Esophagus squamous epithelium (tissue), 5 donors: ENCODE data around the gene CORO7. TPM values are rescaled to one million over a fixed set of nuclear protein-coding genes. Genes with fewer than 3 reads are reported as not detected.

Experiments used
- DNase-seq: peaks from one replicate; lab custom pipeline; 2025; lab: John Stamatoyannopoulos, UW
- H3K27ac ChIP-seq, 4 donors: fragments of 200-600 bp; sonication (generic); one replicate each; pipeline ENCODE4 v1.5.1; 2016 to 2019; ENCODE audit warnings: mild to moderate bottlenecking in 1 of 4
- H3K27me3 ChIP-seq, 4 donors: fragments of 200-600 bp; sonication (generic); 1 replicate in 3 of 4; 2 replicates in 1 of 4; pipeline versions ENCODE4 v1.5.1 to v1.6.0; 2017 to 2021; ENCODE audit warnings: antibody characterized with exemption in 1 of 4
- H3K36me3 ChIP-seq, 3 donors: fragments of 200-600 bp; sonication (generic); one replicate each; pipeline ENCODE4 v1.5.1; 2016 to 2019
- H3K4me1 ChIP-seq, 3 donors: fragments of 200-600 bp; sonication (generic); one replicate each; pipeline ENCODE4 v1.5.1; 2017 to 2019
- H3K4me3 ChIP-seq, 4 donors: fragments of 200-600 bp; sonication (generic); 1 replicate in 3 of 4; 2 replicates in 1 of 4; pipeline ENCODE4 v1.5.1; 2016 to 2019; ENCODE audit warnings: mild to moderate bottlenecking in 2 of 4, moderate library complexity in 1 of 4
- H3K9me3 ChIP-seq, 3 donors: fragments of 200-600 bp; sonication (generic); one replicate each; pipeline ENCODE4 v1.5.1; 2016 to 2019
- CTCF ChIP-seq, 6 experiments: fragments of 450-650 bp in 4 of 6; fragments of 200-600 bp in 2 of 6; sonication (generic) in 2 of 6; IDR thresholded peaks; one replicate each; pipeline ENCODE4 v1.5.1; 2016 to 2019; ENCODE audit warnings: antibody characterized with exemption in 6 of 6, mild to moderate bottlenecking in 4 of 6, moderate library complexity in 4 of 6
- POLR2A ChIP-seq, 4 donors: fragments of 450-650 bp; IDR thresholded peaks; one replicate each; pipeline ENCODE4 v1.6.1; 2017; ENCODE audit warnings: antibody characterized with exemption in 4 of 4, mild to moderate bottlenecking in 4 of 4, moderate library complexity in 3 of 4
- WGBS, 2 donors: methylation state at CpG; one replicate each; pipeline ENCODE4 v1.1.5; 2018; 5-methylcytosine and 5-hydroxymethylcytosine counted together
- intact Hi-C: fragments of 100-400 bp; cut with DNase I; formaldehyde crosslinking; loops from one replicate; pipeline ENCODE4 v1.15.0; 2022
- total RNA-seq, 4 donors: library from RNA; depleted of rRNA; stranded (reverse); fragments of >200 nt; gene quantifications; one replicate each; pipeline ENCODE4 v1.1.0, GENCODE V29; 2016
- donor health status: DM: yes; HTN: yes; CAD: no.

CORO7 gene
- total RNA-seq, 4 donors from 2014 or later: 15.8 to 25.9 (median 17.8) TPM

GRCh38 chr16:4342866-4343744 lies 73.3 kb downstream of the CORO7 start:
- DNase-seq: no peak
- no peaks in the 10 kb centered on the region for H3K9me3 ChIP-seq
- 79 to 91% methylated on average over 10 to 11 of the region's 21 CpGs for WGBS, 2 donors
- peaks cover 8 to 46% (median 10%) of the 10 kb centered on the region in 3 donors for H3K36me3 ChIP-seq
- intact Hi-C loops: no loop called here
- H3K27ac ChIP-seq: no peak overlapping the region
- peaks cover 6 to 53% (median 6%) of the 10 kb centered on the region in 3 donors for H3K4me1 ChIP-seq
- TF ChIP-seq POLR2A (IDR thresholded peaks at IDR 0.05): no peak
- TF ChIP-seq CTCF (IDR thresholded peaks at IDR 0.05): no peak
- H3K4me3 ChIP-seq: no peak overlapping the region
- H3K27me3 ChIP-seq: no peaks in the 10 kb centered on the region

GRCh38 chr16:4341250-4341649 lies 75.1 kb downstream of the CORO7 start:
- no peaks in the 10 kb centered on the region for H3K27me3 ChIP-seq
- peaks cover 0 to 36% (median 0%) of the 10 kb centered on the region in 3 donors for H3K4me1 ChIP-seq
- DNase-seq: no peak
- H3K27ac ChIP-seq: no peak overlapping the region
- TF ChIP-seq CTCF (IDR thresholded peaks at IDR 0.05): no peak
- no peak for TF ChIP-seq POLR2A (IDR thresholded peaks at IDR 0.05)
- H3K9me3 ChIP-seq: no peaks in the 10 kb centered on the region
- no peak overlapping the region for H3K4me3 ChIP-seq
- intact Hi-C loops: no loop called here
- 88 to 97% methylated on average over 6 to 11 of the region's 13 CpGs for WGBS, 2 donors
- H3K36me3 ChIP-seq: peaks cover 8 to 64% (median 10%) of the 10 kb centered on the region in 3 donors

GRCh38 chr16:4340443-4340842 lies 76.0 kb downstream of the CORO7 start:
- TF ChIP-seq CTCF (IDR thresholded peaks at IDR 0.05) (no peak), POLR2A (IDR thresholded peaks at IDR 0.05) (no peak)
- WGBS, 2 donors: 90 to 100% methylated on average over 1 of the region's 6 CpGs
- Histone ChIP-seq H3K9me3 (no peaks in the 10 kb centered on the region), H3K4me3 (no peak overlapping the region), H3K36me3 (peaks cover 8 to 70% (median 10%) of the 10 kb centered on the region in 3 donors), H3K27ac (no peak overlapping the region), H3K4me1 (peaks cover 0 to 28% (median 0%) of the 10 kb centered on the region in 3 donors), H3K27me3 (no peaks in the 10 kb centered on the region)
- intact Hi-C loops: no loop called here
- DNase-seq: no peak

GRCh38 chr16:4339909-4340308 lies 76.5 kb downstream of the CORO7 start:
- Histone ChIP-seq H3K36me3 (peaks cover 8 to 76% (median 10%) of the 10 kb centered on the region in 3 donors), H3K27ac (no peak overlapping the region), H3K4me3 (no peak overlapping the region), H3K9me3 (no peaks in the 10 kb centered on the region), H3K4me1 (peaks cover 0 to 23% (median 0%) of the 10 kb centered on the region in 3 donors), H3K27me3 (no peaks in the 10 kb centered on the region)
- TF ChIP-seq CTCF (IDR thresholded peaks at IDR 0.05) (no peak), POLR2A (IDR thresholded peaks at IDR 0.05) (no peak)
- 47 to 87% methylated on average over 3 to 6 of the region's 14 CpGs for WGBS, 2 donors
- intact Hi-C loops: no loop called here
- no peak for DNase-seq

- WGBS, 2 donors: 62 to 79% methylated on average over 6 to 10 of the region's 10 CpGs
- intact Hi-C loops: no loop called here
- H3K4me1 ChIP-seq: peaks cover 0 to 20% (median 0%) of the 10 kb centered on the region in 3 donors
These were observed 76.9 kb downstream of the CORO7 start for GRCh38 chr16:4339455-4339854.

More at GRCh38 chr16:4339455-4339854, 76.9 kb downstream of the CORO7 start:
- no peak for DNase-seq
- no peak for TF ChIP-seq POLR2A (IDR thresholded peaks at IDR 0.05)
- TF ChIP-seq CTCF (IDR thresholded peaks at IDR 0.05): no peak
- H3K27ac ChIP-seq: no peak overlapping the region
- H3K4me3 ChIP-seq: no peak overlapping the region
- no peaks in the 10 kb centered on the region for H3K27me3 ChIP-seq
- H3K36me3 ChIP-seq: peaks cover 8 to 80% (median 10%) of the 10 kb centered on the region in 3 donors
- H3K9me3 ChIP-seq: no peaks in the 10 kb centered on the region
